HepG2 (cell line): ENCODE data around the gene TAP1.

ENCODE experiments used
- BHLHE40 ChIP-seq: IDR thresholded peaks from 2 replicates; pipeline ENCODE4 v1.6.1; 2011; ENCODE audit warnings: low read length, improper control_type of control experiment
- CTCF ChIP-seq: sonication (generic); formaldehyde crosslinking; IDR thresholded peaks from 2 replicates; pipeline ENCODE4 v1.5.0; 2020; ENCODE audit warnings: mild to moderate bottlenecking, missing genetic modification reagents, moderate library complexity
- ETV6 ChIP-seq: sonication (generic); formaldehyde crosslinking; conservative IDR thresholded peaks from 2 replicates; pipeline ENCODE4 v1.4.0; 2020; ENCODE audit warnings: missing genetic modification reagents
- KLF16 ChIP-seq, 2 experiments: sonication (generic) in 1 of 2; formaldehyde crosslinking in 1 of 2; IDR thresholded peaks; 2 replicates each; pipeline versions ENCODE4 v1.6.1 to v1.8.0; 2016 to 2023; ENCODE audit warnings: missing genetic modification reagents in 2 of 2, missing compliant biosample characterization in 1 of 2
- POLR2A ChIP-seq, 2 experiments: IDR thresholded peaks; 2 replicates each; pipeline ENCODE4 v1.6.1; 2011; ENCODE audit warnings: low read depth in 2 of 2, low read length in 2 of 2, mild to moderate bottlenecking in 1 of 2, moderate library complexity in 1 of 2; ENCODE audit not compliant: insufficient read depth in 1 of 2
- POLR2AphosphoS5 ChIP-seq: IDR thresholded peaks from 2 replicates; pipeline ENCODE4 v1.6.1; 2012; ENCODE audit warnings: low read depth, low read length
- PRDM4 ChIP-seq: sonication (generic); formaldehyde crosslinking; IDR thresholded peaks from 2 replicates; pipeline ENCODE4 v1.9.0; 2021; ENCODE audit warnings: missing genetic modification reagents, borderline replicate concordance
- SRSF1 ChIP-seq: fragments of 200-400 bp; formaldehyde crosslinking; optimal IDR thresholded peaks from 2 replicates; pipeline ENCODE3; 2017; ENCODE audit warnings: mild to moderate bottlenecking, low read depth, low read length, moderate library complexity
- STAT6 ChIP-seq: sonication (generic); formaldehyde crosslinking; IDR thresholded peaks from 2 replicates; pipeline ENCODE4 v1.4.0; 2020; ENCODE audit warnings: missing genetic modification reagents, mild to moderate bottlenecking, borderline replicate concordance
- TCF7L2 ChIP-seq: IDR thresholded peaks from 2 replicates; pipeline ENCODE4 v1.6.1; 2011; ENCODE audit warnings: mild to moderate bottlenecking, low read depth, low read length, moderate library complexity
- THRA ChIP-seq: sonication (generic); formaldehyde crosslinking; IDR thresholded peaks from 2 replicates; pipeline ENCODE4 v1.4.0; 2020; ENCODE audit warnings: missing genetic modification reagents, borderline replicate concordance
- ZBTB10 ChIP-seq: sonication (generic); formaldehyde crosslinking; IDR thresholded peaks from 2 replicates; pipeline ENCODE4 v1.4.0; 2020; ENCODE audit warnings: missing genetic modification reagents, borderline replicate concordance
- ZBTB44 ChIP-seq: sonication (generic); formaldehyde crosslinking; IDR thresholded peaks from 2 replicates; pipeline ENCODE4 v1.4.0; 2020; ENCODE audit warnings: missing genetic modification reagents
- ZNF367 ChIP-seq: sonication (generic); formaldehyde crosslinking; IDR thresholded peaks from 2 replicates; pipeline ENCODE4 v1.4.0; 2020; ENCODE audit warnings: missing genetic modification reagents, borderline replicate concordance

- TF ChIP-seq STAT6 (no peak), PRDM4 (no peak), CTCF (CRISPR knock-in tag) (peak; percentile 18; the same call in 1 of the 2 replicates), ETV6 (CRISPR knock-in tag) (no peak), ZBTB10 (CRISPR knock-in tag) (no peak), KLF16 (CRISPR knock-in tag; IDR thresholded peaks at IDR 0.05) (no peak), POLR2A (IDR thresholded peaks at IDR 0.05; ENCODE audit: insufficient read depth in 1 of 2, low read depth in 2 of 2, low read length in 2 of 2) (no peak), SRSF1 (no peak), BHLHE40 (no peak), THRA (CRISPR knock-in tag) (no peak), ZNF367 (CRISPR knock-in tag) (no peak), TCF7L2 (no peak), ZBTB44 (CRISPR knock-in tag) (no peak), POLR2AphosphoS5 (no peak)
Observed at GRCh38 chr6:32807020-32807580, 46.4 kb downstream of the TAP1 start.
